Renal cortex interstitium (tissue), 11 donors: Measurements from ENCODE around the gene CMTM5. TPM values are rescaled to one million over a fixed set of nuclear protein-coding genes. Genes with fewer than 3 reads are reported as not detected.
A peak's percentile ranks its signal among the peaks of the same experiment; 100 is the strongest.

Experiments used
- DNase-seq, 11 donors: peaks; one replicate each; pipeline ENCODE4 v3.0.0-alpha.2; 2013; ENCODE audit warnings: low read depth in 9 of 11, low spot score in 4 of 11; ENCODE audit errors: extremely low read depth in 1 of 11
- polyA plus RNA-seq, 3 donors: library from polyadenylated mRNA; unstranded; fragments of 120-200 nt; gene quantifications; one replicate each; pipeline ENCODE4 v1.2.1, GENCODE V29; 2013; ENCODE audit not compliant: insufficient read length in 3 of 3

The CMTM5 gene
- polyA plus RNA-seq, 3 donors, result 1.5 to 2.8 (median 2.3) TPM

DNA sequence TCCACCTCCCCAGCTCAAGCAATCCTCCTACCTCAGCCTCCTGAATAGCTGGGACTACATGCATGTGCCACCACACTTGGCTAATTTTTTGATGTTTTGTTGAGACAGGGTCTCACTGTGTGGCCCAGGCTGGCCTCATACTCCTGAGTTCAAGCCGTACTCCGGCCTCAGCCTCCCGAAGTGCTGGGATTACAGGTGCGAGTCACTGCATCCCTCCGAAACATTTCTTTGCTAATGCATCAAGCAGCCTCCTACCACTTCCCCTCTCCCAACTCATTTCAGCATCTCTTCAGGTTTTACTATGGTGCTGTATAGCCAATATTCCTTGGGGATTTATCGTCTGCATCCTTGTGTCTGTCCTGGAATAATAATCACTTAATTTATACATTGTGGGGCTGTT lies 21.9 kb upstream of the CMTM5 start:
- no peak for DNase-seq

DNA sequence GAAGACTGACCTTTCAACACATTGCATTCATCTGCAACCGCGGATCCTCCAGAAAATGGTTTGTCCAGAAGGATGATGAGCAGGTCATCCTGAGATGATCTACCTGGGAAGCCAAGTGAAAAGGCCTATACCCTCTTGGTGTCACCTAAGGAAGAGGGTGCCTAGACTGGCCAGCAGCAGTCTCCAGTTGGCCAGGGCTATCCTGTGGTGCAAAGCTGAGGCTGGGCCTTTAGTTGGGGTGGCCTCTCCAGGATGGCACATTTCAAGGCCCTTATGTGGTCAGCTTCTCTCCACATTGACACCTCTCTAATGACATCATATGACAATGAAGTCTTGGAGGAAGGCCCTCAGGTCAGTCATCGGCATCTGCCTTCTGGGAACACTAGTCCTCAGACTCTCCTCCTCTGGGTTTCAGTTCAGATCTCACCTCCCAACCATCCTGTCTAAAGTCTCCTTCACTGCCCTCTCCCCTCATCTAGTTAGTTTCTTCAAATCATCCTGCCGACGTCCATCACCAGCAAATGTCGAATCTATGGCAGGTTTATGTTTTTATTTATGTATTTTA lies 20.9 kb upstream of the CMTM5 start:
- DNase-seq, result no peak

DNA sequence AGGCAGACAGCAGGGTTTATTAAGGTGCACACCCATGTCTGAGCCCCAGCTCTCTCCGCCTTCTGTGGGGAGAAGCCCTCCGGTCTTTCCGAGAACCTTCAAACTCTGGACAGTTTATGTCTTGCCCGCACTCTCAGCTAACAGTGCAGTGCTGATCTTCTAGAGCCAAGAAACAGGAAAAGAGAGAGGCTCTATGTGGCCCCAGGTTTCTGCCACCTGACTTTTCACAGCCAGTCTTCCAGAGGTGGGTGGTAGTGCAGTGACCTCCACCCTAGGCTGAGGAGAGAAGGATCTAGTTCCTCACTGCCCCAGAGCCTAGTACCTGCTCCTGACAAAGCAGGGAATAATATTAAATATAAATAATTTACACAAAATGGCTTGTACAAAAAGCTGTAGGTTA lies 20.2 kb upstream of the CMTM5 start:
- DNase-seq, result no peak

- DNase-seq, result no peak
Observed at GRCh38 chr14:23357261-23357660, 19.6 kb upstream of the CMTM5 start.

DNA sequence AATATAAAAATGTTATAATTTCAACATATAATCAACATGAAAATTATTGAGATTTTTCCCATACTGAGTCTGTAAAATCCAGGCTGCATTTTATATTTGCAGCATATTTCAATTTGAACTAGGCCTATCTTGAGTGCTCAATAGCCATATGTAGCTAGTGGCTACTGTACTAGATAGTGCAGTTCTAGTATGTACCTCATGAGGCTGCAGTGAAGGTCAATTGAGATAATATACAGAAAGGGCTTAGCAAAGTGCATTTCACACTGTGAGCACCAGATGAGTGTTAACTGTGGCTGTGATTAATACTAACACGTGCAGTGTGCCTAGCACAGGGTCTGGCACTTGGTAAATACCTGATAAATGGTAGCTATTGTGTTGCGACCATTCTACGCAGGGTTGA lies 18.8 kb upstream of the CMTM5 start:
- no peak for DNase-seq

DNA sequence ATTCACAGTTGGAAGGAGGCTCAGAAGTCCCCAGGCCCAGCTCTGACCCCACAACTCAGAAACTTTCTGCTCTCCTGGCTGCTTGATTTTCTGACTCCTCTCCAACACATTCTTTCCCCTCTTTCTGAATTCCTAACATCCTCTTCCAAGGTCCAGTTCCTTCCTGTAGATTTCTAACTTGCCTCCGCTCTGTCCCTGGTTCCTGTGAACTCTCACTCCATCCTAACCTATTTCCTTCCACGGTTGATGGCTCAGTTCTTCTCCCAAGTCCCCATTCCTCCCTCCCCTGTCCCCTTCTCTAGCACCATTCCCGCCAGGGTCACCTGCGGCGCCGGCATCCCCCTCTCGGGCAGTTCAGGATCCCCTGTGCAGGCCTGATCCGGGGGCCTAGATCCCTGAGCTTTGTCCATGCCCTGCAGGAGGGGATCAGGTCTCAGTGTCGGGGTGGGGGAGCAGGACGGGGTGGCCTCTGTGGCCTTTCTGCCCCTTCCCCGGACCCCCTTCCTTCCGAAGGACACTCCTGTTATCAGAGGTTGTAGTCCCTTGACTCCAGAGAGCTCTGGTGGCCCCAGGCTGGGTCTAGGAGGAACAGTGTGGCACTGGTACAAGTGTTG lies 18.2 kb upstream of the CMTM5 start:
- no peak for DNase-seq

DNA sequence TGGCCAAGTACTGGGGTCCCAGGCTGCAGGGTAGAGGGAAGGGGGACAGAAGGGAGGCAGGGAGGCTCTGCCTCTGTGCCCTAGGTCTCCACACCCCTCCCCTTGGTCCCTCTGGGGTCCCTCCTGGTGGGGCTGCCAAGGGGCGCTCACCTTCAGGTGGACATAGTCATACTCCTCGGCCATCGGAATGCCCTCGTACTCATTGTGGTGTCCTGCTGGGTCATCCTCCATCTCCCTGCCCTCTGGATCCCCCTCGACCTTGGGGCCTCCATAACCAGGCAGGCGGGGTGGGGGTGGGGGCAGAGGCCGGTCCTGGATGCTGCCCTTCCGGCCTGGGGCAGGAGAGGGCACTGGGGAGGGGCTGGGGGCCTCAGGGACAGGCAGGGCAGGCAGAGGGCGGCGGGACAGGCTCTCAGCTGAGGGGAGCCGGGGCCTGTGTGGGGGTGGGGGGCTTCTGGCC lies 17.6 kb upstream of the CMTM5 start:
- DNase-seq, result no peak

GRCh38 chr14:23359722-23360447 lies 17.0 kb upstream of the CMTM5 start:
- DNase-seq, result no peak

GRCh38 chr14:23360496-23360895 lies 16.4 kb upstream of the CMTM5 start:
- DNase-seq, result no peak

GRCh38 chr14:23361320-23361719 lies 15.5 kb upstream of the CMTM5 start:
- DNase-seq, result no peak

GRCh38 chr14:23361763-23362162 lies 15.1 kb upstream of the CMTM5 start:
- no peak for DNase-seq

DNA sequence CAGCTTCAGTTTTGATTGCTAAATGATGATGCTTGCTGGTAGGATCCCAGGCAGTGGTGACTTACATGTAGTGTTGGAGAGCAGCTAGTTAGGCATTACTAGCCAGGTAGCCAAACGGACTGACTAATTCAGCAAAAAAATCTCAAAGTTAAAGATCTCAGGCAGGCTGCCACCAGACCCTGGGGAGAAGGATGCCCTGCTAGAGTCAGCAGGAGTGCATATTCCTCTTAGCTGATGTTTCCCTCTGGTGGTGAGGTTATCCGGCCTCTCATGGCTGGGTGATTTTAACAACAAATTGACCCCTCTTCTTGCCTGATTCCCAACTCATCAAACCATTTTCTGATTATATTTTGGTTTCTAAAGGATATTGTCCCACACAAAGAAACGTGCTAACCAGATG lies 14.6 kb upstream of the CMTM5 start:
- DNase-seq, result no peak

DNA sequence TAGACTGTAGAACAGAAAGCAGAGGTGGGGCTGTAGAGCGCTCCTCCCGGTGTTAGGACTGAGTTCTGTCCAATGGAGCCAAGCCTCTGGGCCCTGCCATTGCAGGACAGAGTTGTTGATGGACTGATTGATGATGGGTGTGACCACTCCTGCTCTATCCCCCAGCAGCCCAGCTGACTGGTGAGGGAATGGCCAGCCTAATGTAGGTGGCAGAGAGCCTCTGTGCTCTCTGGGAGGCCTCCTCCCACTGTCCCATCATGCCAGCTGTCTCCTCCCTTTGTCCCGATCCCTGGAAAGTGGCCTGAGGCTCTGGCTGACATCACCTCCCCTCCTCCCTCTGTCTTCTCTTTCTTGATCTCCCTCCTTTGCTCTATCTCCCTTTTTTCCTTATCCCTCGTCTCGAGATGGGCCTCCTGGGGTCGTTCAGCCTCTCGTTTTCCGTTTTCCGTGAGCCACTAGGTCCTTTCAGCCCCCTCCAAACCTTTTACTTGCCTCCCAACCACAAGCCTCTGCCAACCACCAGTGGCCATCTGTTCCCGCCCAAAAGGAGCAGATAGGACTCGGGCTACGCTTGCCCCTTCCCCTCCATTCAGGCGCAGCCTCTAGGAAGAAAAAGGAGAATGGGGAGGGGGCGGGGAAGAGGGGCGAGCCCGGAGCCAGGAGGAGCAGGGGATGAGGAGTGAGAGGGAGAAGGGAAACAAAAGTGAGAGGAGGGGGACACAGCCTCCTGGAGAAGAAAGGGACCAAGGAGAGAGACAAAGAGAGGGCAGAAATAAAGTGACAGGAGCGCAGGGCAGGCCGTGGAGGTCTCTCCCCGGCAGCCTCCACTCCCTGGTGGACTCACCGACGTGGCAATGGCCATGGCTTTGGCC lies 12.4 kb upstream of the CMTM5 start:
- DNase-seq, result peak in 4 of 11 donors; percentile 20 to 25 (median 22)

DNA sequence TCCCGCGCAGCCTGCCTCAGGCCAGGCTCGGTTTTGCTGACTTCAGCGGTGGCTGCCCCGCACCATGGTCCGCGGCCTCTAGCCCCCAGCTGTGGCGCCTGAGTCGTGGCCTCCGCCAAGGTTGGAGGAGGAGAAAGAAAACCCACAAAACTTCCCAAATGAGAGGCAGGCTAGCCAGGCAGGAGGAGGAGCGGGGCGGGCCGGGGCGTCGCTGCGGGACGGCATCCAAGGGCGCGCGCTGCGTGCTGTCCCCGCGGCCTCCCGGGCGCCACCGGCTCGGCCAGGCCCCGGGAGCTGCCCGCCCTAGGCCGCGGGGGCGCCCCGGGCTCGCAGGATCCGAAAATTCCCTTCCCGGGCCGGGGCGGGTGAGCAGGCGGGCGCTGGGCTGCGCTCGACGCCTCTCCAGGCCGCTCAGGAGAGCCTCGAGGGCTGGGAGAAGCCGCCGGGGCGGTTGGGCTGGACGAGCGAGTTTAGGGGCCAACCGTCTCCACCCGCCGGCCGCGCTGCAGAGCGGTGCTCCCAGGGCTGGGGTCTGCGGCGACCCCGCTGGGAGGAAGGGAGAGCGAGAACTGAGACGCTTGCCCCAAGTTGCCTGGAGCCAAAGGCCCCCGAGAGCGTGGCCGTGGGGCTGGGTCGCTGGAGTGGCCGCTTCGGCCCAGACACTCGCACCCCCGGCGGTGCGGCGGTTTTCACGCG lies 11.7 kb upstream of the CMTM5 start, which contains the start of gene EFS:
Gene EFS, minus strand, starts transcription at position 137 of the 696 bp plus-strand sequence. CDS start 147 bp downstream, outside the sequence.
- DNase-seq, result peak in 4 of 11 donors; percentile 10 to 42 (median 32)

- peak in 10 of 11 donors; percentile 82 to 94 (median 89) for DNase-seq
Observed at GRCh38 chr14:23365732-23366425, 11.0 kb upstream of the CMTM5 start.

DNA sequence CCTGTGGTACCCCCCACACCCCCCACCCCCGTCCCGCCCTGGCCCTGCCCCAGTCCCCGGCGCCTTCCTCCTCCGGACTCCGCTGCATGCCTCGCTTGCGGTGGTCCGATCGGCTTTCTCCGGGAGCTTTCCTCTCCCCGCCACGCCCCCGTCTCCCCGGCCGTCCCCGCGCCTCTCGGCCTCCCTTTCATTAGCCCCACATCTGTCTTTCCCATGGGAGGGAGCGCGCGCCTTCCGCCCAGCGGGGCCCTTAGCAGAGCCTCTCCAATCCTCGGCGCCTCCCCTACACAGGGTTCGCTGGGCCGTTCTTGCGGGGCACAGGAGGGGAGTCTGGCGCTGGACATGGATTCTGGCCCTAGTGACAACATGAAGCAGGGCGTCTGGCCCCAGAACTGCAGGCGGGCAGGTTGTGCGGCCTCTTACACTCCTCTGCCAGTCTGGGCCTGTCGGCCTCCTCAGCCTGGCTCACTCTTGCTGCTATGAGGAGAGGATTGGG lies 10.4 kb upstream of the CMTM5 start:
- peak in 8 of 11 donors; percentile 59 to 87 (median 82) for DNase-seq

GRCh38 chr14:23370221-23370620 lies 6.6 kb upstream of the CMTM5 start:
- no peak for DNase-seq

DNA sequence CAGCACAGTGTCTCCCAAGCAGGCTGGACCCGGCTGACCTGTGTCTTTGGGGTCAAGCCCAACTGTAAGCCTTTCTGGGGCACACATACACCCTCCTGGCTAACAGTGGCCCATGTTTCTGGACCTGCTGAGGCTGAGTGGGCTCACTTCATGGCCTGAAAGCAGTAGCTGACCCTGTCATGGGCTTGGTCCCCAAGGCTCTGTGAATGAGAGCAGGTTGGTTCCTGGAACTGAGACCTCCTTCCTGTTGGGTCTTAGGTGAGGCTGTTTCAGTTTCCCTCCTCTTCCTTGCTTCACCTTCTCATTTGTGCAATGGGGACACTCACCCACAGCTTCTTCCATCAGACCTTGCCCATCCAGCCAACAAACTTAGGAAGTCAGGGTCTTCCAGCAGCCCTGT lies 5.0 kb upstream of the CMTM5 start:
- no peak for DNase-seq
